Measurements from ENCODE around the gene AUTS2. TPM values are rescaled to one million over a fixed set of nuclear protein-coding genes. Genes with fewer than 3 reads are reported as not detected.

AUTS2 gene
- total and polyA plus RNA-seq, 2 donors (not counting 1 experiment from before 2014, with no cell fraction given) = 0.60 to 9.1 TPM

DNA sequence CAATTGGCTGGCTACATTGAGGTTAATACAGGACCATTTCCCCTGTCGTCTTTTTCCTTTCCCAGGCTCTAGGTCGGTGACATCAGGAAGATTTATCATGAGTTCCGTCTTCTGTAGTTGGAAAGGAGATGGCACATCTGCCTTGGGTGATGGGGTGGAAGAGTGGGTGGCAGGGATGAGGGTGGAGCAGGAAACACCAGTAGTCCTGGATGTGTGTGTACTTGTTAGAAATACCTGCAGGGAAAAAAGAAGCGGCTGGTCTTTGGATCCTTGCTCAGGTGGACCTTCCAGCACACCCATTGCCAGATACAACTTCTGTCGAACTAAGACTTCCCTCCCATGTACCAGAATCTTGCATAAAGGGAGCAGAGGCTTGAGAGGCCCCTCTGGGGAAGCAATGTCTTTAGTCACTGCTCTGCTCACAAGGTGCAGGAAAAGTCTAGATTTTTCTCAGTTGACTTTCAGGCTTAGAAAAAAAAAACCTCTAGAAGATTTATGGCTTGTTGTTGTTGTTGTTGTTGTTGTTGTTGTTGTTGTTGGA is 1016.9 kb downstream of the AUTS2 start:
- DNase-seq (ENCODE audit: low read depth in 2 of 2) = no peak
- H3K4me2 ChIP-seq (ENCODE audit: extremely low read depth, insufficient read depth, low read length) = no peak overlapping the region
- no peak overlapping the region for H3K9ac ChIP-seq (ENCODE audit: insufficient read depth, low read length)
- H3K79me2 ChIP-seq (ENCODE audit: control insufficient read depth, insufficient read depth, low read length) = no peaks in the 10 kb centered on the region
- H3K4me3 ChIP-seq (replicated peaks in 1 of 4; ENCODE audit: control extremely low read depth in 1 of 4, insufficient read depth in 1 of 4, low read depth in 3 of 4, low read length in 4 of 4) = no peak overlapping the region
- TF ChIP-seq EZH2 (IDR thresholded peaks at IDR 0.05; ENCODE audit: low read length, missing control alignments) = no peak
- TF ChIP-seq, protein P1, sequence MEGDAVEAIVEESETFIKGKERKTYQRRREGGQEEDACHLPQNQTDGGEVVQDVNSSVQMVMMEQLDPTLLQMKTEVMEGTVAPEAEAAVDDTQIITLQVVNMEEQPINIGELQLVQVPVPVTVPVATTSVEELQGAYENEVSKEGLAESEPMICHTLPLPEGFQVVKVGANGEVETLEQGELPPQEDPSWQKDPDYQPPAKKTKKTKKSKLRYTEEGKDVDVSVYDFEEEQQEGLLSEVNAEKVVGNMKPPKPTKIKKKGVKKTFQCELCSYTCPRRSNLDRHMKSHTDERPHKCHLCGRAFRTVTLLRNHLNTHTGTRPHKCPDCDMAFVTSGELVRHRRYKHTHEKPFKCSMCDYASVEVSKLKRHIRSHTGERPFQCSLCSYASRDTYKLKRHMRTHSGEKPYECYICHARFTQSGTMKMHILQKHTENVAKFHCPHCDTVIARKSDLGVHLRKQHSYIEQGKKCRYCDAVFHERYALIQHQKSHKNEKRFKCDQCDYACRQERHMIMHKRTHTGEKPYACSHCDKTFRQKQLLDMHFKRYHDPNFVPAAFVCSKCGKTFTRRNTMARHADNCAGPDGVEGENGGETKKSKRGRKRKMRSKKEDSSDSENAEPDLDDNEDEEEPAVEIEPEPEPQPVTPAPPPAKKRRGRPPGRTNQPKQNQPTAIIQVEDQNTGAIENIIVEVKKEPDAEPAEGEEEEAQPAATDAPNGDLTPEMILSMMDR (conservative IDR thresholded peaks at IDR 0.05 in 1 of 2, IDR thresholded peaks at IDR 0.05 in 1 of 2; ENCODE audit: low read depth in 1 of 2, low read length in 2 of 2) = no peak
- H3K27ac ChIP-seq (ENCODE audit: insufficient read depth, low read length) = no peak overlapping the region
- no peaks in the 10 kb centered on the region for H3K9me3 ChIP-seq (ENCODE audit: control insufficient read depth, insufficient read depth, low read depth, low read length)
- H4K20me1 ChIP-seq (ENCODE audit: control insufficient read depth, extremely low read depth, insufficient read depth, low read length) = no peaks in the 10 kb centered on the region
- H2AFZ ChIP-seq (ENCODE audit: low read length) = no peak overlapping the region
- H3K27me3 ChIP-seq (ENCODE audit: control insufficient read depth, insufficient read depth, low read length) = no peaks in the 10 kb centered on the region
- H3K4me1 ChIP-seq (ENCODE audit: control insufficient read depth, extremely low read depth, insufficient read depth, low read length) = no peaks in the 10 kb centered on the region
- H3K36me3 ChIP-seq (ENCODE audit: control insufficient read depth, insufficient read depth, low read length) = no peaks in the 10 kb centered on the region

DNA sequence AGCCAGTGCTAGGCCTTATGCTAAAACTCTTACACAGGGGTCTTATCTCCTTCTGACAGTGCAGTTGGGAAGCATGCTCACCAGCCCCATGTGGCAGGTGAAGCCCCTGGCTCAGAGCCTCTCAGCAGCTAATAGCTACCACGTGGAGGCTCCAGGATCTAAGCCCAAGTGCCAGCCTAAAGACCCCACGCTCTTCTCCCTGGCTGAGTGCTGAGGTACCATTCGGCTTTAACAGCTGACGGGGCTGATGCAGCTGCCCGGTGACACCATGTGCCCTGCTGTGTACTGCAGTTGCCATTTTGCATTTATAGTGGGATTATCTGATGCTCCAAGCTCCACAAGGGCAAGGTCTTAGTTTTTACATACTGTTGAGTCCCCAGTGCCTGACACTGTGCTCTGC is 1017.9 kb downstream of the AUTS2 start:
- Histone ChIP-seq H3K4me2 (ENCODE audit: extremely low read depth, insufficient read depth, low read length) (no peak overlapping the region), H3K79me2 (ENCODE audit: control insufficient read depth, insufficient read depth, low read length) (no peaks in the 10 kb centered on the region), H4K20me1 (ENCODE audit: control insufficient read depth, extremely low read depth, insufficient read depth, low read length) (no peaks in the 10 kb centered on the region), H3K9me3 (ENCODE audit: control insufficient read depth, insufficient read depth, low read depth, low read length) (no peaks in the 10 kb centered on the region), H3K4me1 (ENCODE audit: control insufficient read depth, extremely low read depth, insufficient read depth, low read length) (no peaks in the 10 kb centered on the region), H3K27ac (ENCODE audit: insufficient read depth, low read length) (no peak overlapping the region), H3K27me3 (ENCODE audit: control insufficient read depth, insufficient read depth, low read length) (no peaks in the 10 kb centered on the region), H3K9ac (ENCODE audit: insufficient read depth, low read length) (no peak overlapping the region), H3K4me3 (replicated peaks in 1 of 4; ENCODE audit: control extremely low read depth in 1 of 4, insufficient read depth in 1 of 4, low read depth in 3 of 4, low read length in 4 of 4) (no peak overlapping the region), H3K36me3 (ENCODE audit: control insufficient read depth, insufficient read depth, low read length) (no peaks in the 10 kb centered on the region), H2AFZ (ENCODE audit: low read length) (no peak overlapping the region)
- no peak for DNase-seq (ENCODE audit: low read depth in 2 of 2)
- TF ChIP-seq EZH2 (IDR thresholded peaks at IDR 0.05; ENCODE audit: low read length, missing control alignments) = no peak
- TF ChIP-seq, protein P1 (conservative IDR thresholded peaks at IDR 0.05 in 1 of 2, IDR thresholded peaks at IDR 0.05 in 1 of 2; ENCODE audit: low read depth in 1 of 2, low read length in 2 of 2) = no peak

DNA sequence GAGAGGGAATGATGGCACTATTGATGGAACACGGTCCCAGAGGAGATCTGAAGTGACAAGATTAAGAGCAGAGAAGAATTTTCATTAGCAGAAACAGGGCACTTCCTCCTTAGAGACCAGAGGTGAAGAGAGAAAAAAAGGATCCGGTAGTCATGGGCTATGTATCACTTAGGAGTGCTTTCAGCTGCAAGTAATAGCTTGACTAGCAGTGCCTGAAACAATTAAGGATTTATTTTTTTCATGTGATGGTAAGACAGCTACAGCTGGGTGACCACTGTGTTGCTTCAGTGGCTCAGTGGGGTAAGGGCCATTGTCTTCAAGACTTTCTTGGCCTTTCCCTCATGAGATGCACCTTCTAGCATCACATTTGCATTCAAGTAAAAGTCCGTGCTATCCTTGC is 1018.5 kb downstream of the AUTS2 start:
- H3K36me3 ChIP-seq (ENCODE audit: control insufficient read depth, insufficient read depth, low read length) = no peaks in the 10 kb centered on the region
- no peaks in the 10 kb centered on the region for H3K9me3 ChIP-seq (ENCODE audit: control insufficient read depth, insufficient read depth, low read depth, low read length)
- no peak overlapping the region for H3K27ac ChIP-seq (ENCODE audit: insufficient read depth, low read length)
- H3K4me2 ChIP-seq (ENCODE audit: extremely low read depth, insufficient read depth, low read length) = no peak overlapping the region
- TF ChIP-seq EZH2 (IDR thresholded peaks at IDR 0.05; ENCODE audit: low read length, missing control alignments) = no peak
- TF ChIP-seq, protein P1 (conservative IDR thresholded peaks at IDR 0.05 in 1 of 2, IDR thresholded peaks at IDR 0.05 in 1 of 2; ENCODE audit: low read depth in 1 of 2, low read length in 2 of 2) = no peak
- no peak overlapping the region for H3K4me3 ChIP-seq (replicated peaks in 1 of 4; ENCODE audit: control extremely low read depth in 1 of 4, insufficient read depth in 1 of 4, low read depth in 3 of 4, low read length in 4 of 4)
- no peaks in the 10 kb centered on the region for H4K20me1 ChIP-seq (ENCODE audit: control insufficient read depth, extremely low read depth, insufficient read depth, low read length)
- no peak for DNase-seq (ENCODE audit: low read depth in 2 of 2)
- H3K4me1 ChIP-seq (ENCODE audit: control insufficient read depth, extremely low read depth, insufficient read depth, low read length) = no peaks in the 10 kb centered on the region
- H3K27me3 ChIP-seq (ENCODE audit: control insufficient read depth, insufficient read depth, low read length) = no peaks in the 10 kb centered on the region
- no peak overlapping the region for H3K9ac ChIP-seq (ENCODE audit: insufficient read depth, low read length)
- H2AFZ ChIP-seq (ENCODE audit: low read length) = no peak overlapping the region
- H3K79me2 ChIP-seq (ENCODE audit: control insufficient read depth, insufficient read depth, low read length) = no peaks in the 10 kb centered on the region
